Endothelial cell of umbilical vein (primary cell): ENCODE results near the gene ANAPC16. TPM values are rescaled to one million over a fixed set of nuclear protein-coding genes. Genes with fewer than 3 reads are reported as not detected.
"Not testable (repeated sequence)": the region's sequence is repeated elsewhere in the genome, so short reads cannot be mapped to it uniquely, and the experiment has no call there.

Experiments
- BruUV-seq: library from RNA; stranded (reverse); fragments of 400-500 nt; replicated peaks from 2 replicates; lab custom pipeline; 2021; lab: Mats Ljungman, UMichigan
- CTCF ChIA-PET: fragments of 300-600, 350-600 bp; sonication (Branson Sonifier 250); formaldehyde crosslinking; loops from one replicate; lab custom pipeline; 2021; ENCODE audit warnings: antibody characterized with exemption, inconsistent platforms; lab: Charles Lee
- POLR2A ChIA-PET: fragments of 300-600, 350-600 bp; sonication (Branson Sonifier 250); formaldehyde crosslinking; loops from one replicate; lab custom pipeline; 2021; ENCODE audit warnings: antibody characterized with exemption, inconsistent platforms; lab: Charles Lee
- DNase-seq: peaks from one replicate; pipeline ENCODE4 v3.0.0-alpha.2; 2011; ENCODE audit warnings: low read depth, low spot score
- FAIRE-seq: peaks from 2 replicates; lab custom pipeline; 2011; peaks lifted over from hg19 to GRCh38; lab: Jason Lieb, UNC
- H2AFZ ChIP-seq: 2 replicates; pipeline ENCODE4 v1.6.0; 2012; ENCODE audit warnings: low read depth, low read length, control low read depth, inconsistent platforms
- H3K27ac ChIP-seq: 2 replicates; pipeline ENCODE4 v1.5.1; 2011; ENCODE audit warnings: low read depth, mild to moderate bottlenecking, control low read depth, low read length, moderate library complexity; ENCODE audit not compliant: insufficient read depth
- H3K27me3 ChIP-seq, 2 experiments: 2 replicates each; pipeline versions ENCODE4 v1.6.0 to v1.6.1; 2011; ENCODE audit warnings: low read length in 2 of 2, mixed read lengths in 1 of 2; ENCODE audit not compliant: control insufficient read depth in 2 of 2, insufficient read depth in 2 of 2
- H3K36me3 ChIP-seq, 2 experiments: 2 replicates in 1 of 2; 3 replicates in 1 of 2; pipeline ENCODE4 v1.5.1; 2011; ENCODE audit warnings: low read length in 2 of 2, mild to moderate bottlenecking in 1 of 2, moderate library complexity in 1 of 2; ENCODE audit not compliant: control insufficient read depth in 2 of 2, insufficient read depth in 2 of 2; ENCODE audit errors: extremely low read depth in 1 of 2
- H3K4me1 ChIP-seq: 3 replicates; pipeline ENCODE4 v1.5.1; 2011; ENCODE audit warnings: mild to moderate bottlenecking, low read length; ENCODE audit not compliant: control insufficient read depth, insufficient read depth; ENCODE audit errors: extremely low read depth
- H3K4me2 ChIP-seq: 2 replicates; pipeline ENCODE4 v1.6.1; 2011; ENCODE audit warnings: low read length, control low read depth, mixed read lengths; ENCODE audit not compliant: insufficient read depth
- H3K4me3 ChIP-seq, 3 experiments: fragments of 200-600 bp in 1 of 3; sonication (generic), shearing (Covaris generic) in 1 of 3; replicated peaks in 1 of 3; 2 replicates each; pipeline ENCODE4 v1.5.1; 2011 to 2016; ENCODE audit warnings: control low read depth in 3 of 3, low read length in 3 of 3, mild to moderate bottlenecking in 2 of 3, inconsistent platforms in 1 of 3, low read depth in 1 of 3, moderate library complexity in 1 of 3; ENCODE audit not compliant: insufficient read depth in 1 of 3
- H3K79me2 ChIP-seq: 2 replicates; pipeline ENCODE4 v1.6.0; 2012; ENCODE audit warnings: low read length, inconsistent platforms; ENCODE audit not compliant: control insufficient read depth, insufficient read depth
- H3K9ac ChIP-seq: replicated peaks from 2 replicates; pipeline ENCODE3; 2011; ENCODE audit warnings: low read length, control low read depth; ENCODE audit not compliant: insufficient read depth; ENCODE audit errors: extremely low read depth
- H3K9me1 ChIP-seq: replicated peaks from 3 replicates; pipeline ENCODE4 v1.6.0; 2011; ENCODE audit warnings: mild to moderate bottlenecking, low read length; ENCODE audit not compliant: control insufficient read depth, insufficient read depth; ENCODE audit errors: extremely low read depth
- H3K9me3 ChIP-seq: replicated peaks from 2 replicates; pipeline ENCODE4 v1.5.1; 2012; ENCODE audit warnings: low read length, inconsistent platforms; ENCODE audit not compliant: control insufficient read depth, insufficient read depth
- H4K20me1 ChIP-seq: replicated peaks from 2 replicates; pipeline ENCODE3; 2011; ENCODE audit warnings: mild to moderate bottlenecking, low read length; ENCODE audit not compliant: control insufficient read depth, insufficient read depth; ENCODE audit errors: extremely low read depth
- CTCF ChIP-seq, 2 donors: IDR thresholded peaks; 1 replicate in 1 of 2; 2 replicates in 1 of 2; pipeline ENCODE4 v1.5.1; 2011; ENCODE audit warnings: low read length in 2 of 2, mild to moderate bottlenecking in 2 of 2, moderate library complexity in 2 of 2, control low read depth in 1 of 2, inconsistent platforms in 1 of 2, low read depth in 1 of 2; ENCODE audit not compliant: insufficient read depth in 1 of 2; ENCODE audit errors: extremely low read depth in 1 of 2
- EZH2 ChIP-seq: IDR thresholded peaks from 2 replicates; pipeline ENCODE4 v1.6.1; 2012; ENCODE audit warnings: borderline replicate concordance, low read depth, mild to moderate bottlenecking, moderate library complexity, low read length, inconsistent platforms; ENCODE audit not compliant: severe bottlenecking
- FOS ChIP-seq: IDR thresholded peaks from 2 replicates; pipeline ENCODE4 v1.6.1; 2011; ENCODE audit warnings: mild to moderate bottlenecking, low read length, moderate library complexity, borderline replicate concordance; ENCODE audit not compliant: insufficient read depth
- GATA2 ChIP-seq: IDR thresholded peaks from 2 replicates; pipeline ENCODE4 v1.7.0; 2011; ENCODE audit warnings: low read depth, mild to moderate bottlenecking, moderate library complexity, mixed read lengths, low read length; ENCODE audit not compliant: insufficient read length, insufficient read depth
- JUN ChIP-seq: IDR thresholded peaks from 2 replicates; pipeline ENCODE4 v1.6.1; 2011; ENCODE audit warnings: borderline replicate concordance, low read depth; ENCODE audit not compliant: insufficient read length, insufficient read depth
- MAX ChIP-seq: IDR thresholded peaks from 2 replicates; pipeline ENCODE4 v1.6.1; 2011; ENCODE audit not compliant: insufficient read depth, insufficient read length
- MYC ChIP-seq: IDR thresholded peaks from one replicate; pipeline ENCODE4 v1.6.1; 2011; ENCODE audit warnings: mild to moderate bottlenecking, low read depth, low read length
- POLR2A ChIP-seq: IDR thresholded peaks from 2 replicates; pipeline ENCODE4 v1.6.1; 2012; ENCODE audit warnings: low read depth, mild to moderate bottlenecking, control low read depth, low read length
- POLR2AphosphoS5 ChIP-seq: IDR thresholded peaks from 2 replicates; pipeline ENCODE4 v1.6.1; 2012; ENCODE audit warnings: low read depth, mild to moderate bottlenecking, control low read depth, low read length, moderate library complexity; ENCODE audit not compliant: insufficient read depth
- dilution Hi-C: fragments of 300-500 bp; cut with MboI; formaldehyde crosslinking; loops from one replicate; pipeline ENCODE4 v1.15.0; 2019; ENCODE audit warnings: low sequenced_read_pairs; ENCODE audit not compliant: extremely low pct_ligation_motif_present
- intact Hi-C: fragments of 100-400 bp; cut with micrococcal nuclease; formaldehyde crosslinking; loops from one replicate; pipeline ENCODE4 v1.10.0; 2022
- polyA plus RNA-seq, 4 experiments: library from polyadenylated mRNA; depleted of rRNA in 3 of 4; stranded (reverse) in 3 of 4; unstranded in 1 of 4; fragments of >200 nt; gene quantifications; 2 replicates each; pipeline versions ENCODE4 v1.2.1 to v1.2.3, GENCODE V29; 2011 to 2012; ENCODE audit warnings: missing spikeins in 1 of 4
- total RNA-seq: library from RNA; stranded (reverse); gene quantifications from 2 replicates; pipeline ENCODE4 v1.2.3, GENCODE V29; 2021

ANAPC16 gene
- total and polyA plus RNA-seq, 2 donors (not counting 3 experiments of a cell fraction or from before 2014, with no cell fraction given): 38.1 to 44.4 TPM

DNA sequence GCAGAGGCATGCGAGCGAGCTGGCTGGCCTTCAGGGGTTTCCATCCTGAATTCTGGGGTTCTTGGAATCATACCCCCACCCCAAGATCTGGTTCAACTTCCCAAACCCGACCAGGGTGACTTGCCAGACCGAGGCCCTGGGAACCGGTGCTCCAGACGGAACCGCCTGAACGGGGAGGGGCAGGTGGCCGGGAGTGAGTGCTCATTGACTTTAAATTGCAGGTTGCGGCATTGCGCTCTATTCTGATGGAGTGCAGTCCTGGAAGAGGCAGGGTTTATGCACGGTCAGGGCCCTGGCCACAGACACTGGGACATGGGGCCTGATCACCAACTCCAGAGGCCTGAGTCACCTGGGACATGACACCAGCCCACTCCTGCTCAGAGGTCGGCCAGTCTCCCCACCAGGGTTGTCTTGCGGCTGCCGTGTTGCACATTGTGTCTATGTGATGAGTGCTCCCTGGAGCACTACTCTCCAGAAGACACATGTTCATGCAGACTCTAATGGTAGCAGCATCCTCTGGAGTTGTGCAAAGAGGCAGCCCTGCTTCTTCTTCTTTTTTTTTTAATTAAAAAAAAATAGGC, 52.1 kb downstream of the ANAPC16 start:
- no peak overlapping the region for H3K27ac ChIP-seq
- H3K27me3 ChIP-seq: no peaks in the 10 kb centered on the region
- no peak overlapping the region for H3K4me2 ChIP-seq
- no TSS peak for BruUV-seq
- DNase-seq (no peak), FAIRE-seq (no peak)
- intact Hi-C loops (no loop called here), dilution Hi-C loops (no loop called here)
- CTCF ChIA-PET: interaction anchor here (1.0 kb wide), 1 partner anchor 372 kb away, joined by 3 read pairs; no protein-coding TSS in a partner anchor
- no peak for TF ChIP-seq FOS
- no peak for TF ChIP-seq MAX
- no peak for TF ChIP-seq GATA2
- TF ChIP-seq JUN: no peak
- no peak for TF ChIP-seq EZH2
- TF ChIP-seq CTCF (IDR thresholded peaks at IDR 0.05; ENCODE audit: extremely low read depth in 1 of 2, insufficient read depth in 1 of 2, low read depth in 1 of 2, low read length in 2 of 2): no peak
- no peak for TF ChIP-seq POLR2A
- no peak for TF ChIP-seq MYC
- no peak for TF ChIP-seq POLR2AphosphoS5
- no peak overlapping the region for H2AFZ ChIP-seq
- no peaks in the 10 kb centered on the region for H3K9me1 ChIP-seq
- no peaks in the 10 kb centered on the region for H3K36me3 ChIP-seq
- no peaks in the 10 kb centered on the region for H3K9me3 ChIP-seq
- H3K79me2 ChIP-seq: no peaks in the 10 kb centered on the region
- POLR2A ChIA-PET: no interaction called here
- H3K4me1 ChIP-seq: peaks cover 7% of the 10 kb centered on the region
- H3K4me3 ChIP-seq: no peak overlapping the region
- no peaks in the 10 kb centered on the region for H4K20me1 ChIP-seq
- no peak overlapping the region for H3K9ac ChIP-seq

DNA sequence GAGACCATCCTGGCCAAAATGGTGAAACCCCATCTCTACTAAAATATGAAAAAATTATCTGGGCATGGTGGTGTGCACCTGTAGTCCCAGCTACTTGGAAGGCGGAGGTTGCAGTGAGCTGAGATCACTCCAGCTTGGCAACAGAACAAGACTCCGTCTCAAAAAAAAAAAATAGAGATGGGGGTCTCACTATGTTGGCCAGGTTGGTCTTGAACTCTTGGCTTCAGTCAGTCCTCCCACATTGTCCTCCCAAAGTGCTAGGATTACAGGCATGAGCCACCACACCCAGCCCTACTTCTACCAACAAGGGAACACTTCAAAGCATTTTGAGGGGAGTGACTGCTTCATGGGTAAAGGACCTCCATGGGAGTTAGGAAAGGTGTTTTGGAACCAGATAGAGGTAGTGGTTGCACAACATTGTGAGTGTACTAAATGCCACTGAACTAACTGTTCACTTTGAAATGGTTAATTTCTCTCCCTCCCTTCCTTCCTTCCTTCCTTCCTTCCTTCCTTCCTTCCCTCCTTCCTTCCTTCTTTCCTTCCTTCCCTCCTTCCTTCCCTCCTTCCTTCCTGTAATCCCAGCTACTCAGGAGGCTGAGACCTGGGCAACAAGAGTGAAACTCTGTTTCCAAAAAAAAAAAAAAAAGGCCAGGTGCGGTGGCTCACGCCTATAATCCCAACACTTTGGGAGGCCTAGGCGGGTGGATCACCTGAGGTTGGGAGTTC, 52.8 kb downstream of the ANAPC16 start:
- DNase-seq, H3K4me2 ChIP-seq, BruUV-seq, POLR2A ChIA-PET, H3K9ac ChIP-seq, H3K27me3 ChIP-seq, intact Hi-C loops, H3K79me2 ChIP-seq, H3K9me1 ChIP-seq, H3K36me3 ChIP-seq, H2AFZ ChIP-seq, H4K20me1 ChIP-seq, H3K27ac ChIP-seq, H3K4me3 ChIP-seq, dilution Hi-C loops, H3K9me3 ChIP-seq, FAIRE-seq: not testable (repeated sequence)
- CTCF ChIA-PET: interaction anchor here (1.0 kb wide), 1 partner anchor 11 kb away, joined by 4 read pairs; no protein-coding TSS in a partner anchor
- H3K4me1 ChIP-seq: peaks cover 11% of the 10 kb centered on the region
